ENCODE data around the gene IFI6.
A peak's percentile ranks its signal among the peaks of the same experiment; 100 is the strongest.
"Not testable (repeated sequence)": the region's sequence is repeated elsewhere in the genome, so short reads cannot be mapped to it uniquely, and the experiment has no call there.

Gene IFI6

GRCh38 chr1:27650171-27650538 lies 21.8 kb downstream of the IFI6 start:
- no peak for DNase-seq (ENCODE audit: low read depth)

- DNase-seq (ENCODE audit: low read depth) = no peak
These were observed 22.7 kb downstream of the IFI6 start for GRCh38 chr1:27649306-27649635.

- DNase-seq (ENCODE audit: low read depth) = no peak
These were observed 23.2 kb downstream of the IFI6 start for GRCh38 chr1:27648602-27649305.

- DNase-seq (ENCODE audit: low read depth) = no peak
These were observed 24.7 kb downstream of the IFI6 start for GRCh38 chr1:27647328-27647727.

- DNase-seq (ENCODE audit: low read depth) = no peak
These were observed 25.3 kb downstream of the IFI6 start for GRCh38 chr1:27646676-27647075.

- DNase-seq (ENCODE audit: low read depth) = no peak
These were observed 26.9 kb downstream of the IFI6 start for GRCh38 chr1:27645071-27645415.

GRCh38 chr1:27644369-27645070 lies 27.5 kb downstream of the IFI6 start:
- no peak for DNase-seq (ENCODE audit: low read depth)

- DNase-seq (ENCODE audit: low read depth) = peak; percentile 40
These were observed 28.2 kb downstream of the IFI6 start for GRCh38 chr1:27643600-27644368.

- not testable (repeated sequence) for DNase-seq (ENCODE audit: low read depth)
These were observed 31.5 kb downstream of the IFI6 start for GRCh38 chr1:27640514-27640913.

GRCh38 chr1:27638805-27639204 lies 33.2 kb downstream of the IFI6 start:
- no peak for DNase-seq (ENCODE audit: low read depth)

- no peak for DNase-seq (ENCODE audit: low read depth)
These were observed 33.8 kb downstream of the IFI6 start for GRCh38 chr1:27638047-27638734.

GRCh38 chr1:27635396-27636142 lies 36.4 kb downstream of the IFI6 start:
- no peak for DNase-seq (ENCODE audit: low read depth)

GRCh38 chr1:27634985-27635367 lies 37.0 kb downstream of the IFI6 start, which contains the start of gene FGR:
Gene FGR, minus strand, starts transcription at chr1:27635185. Its CDS starts 11,269 bp downstream, at chr1:27623916.
- no peak for DNase-seq (ENCODE audit: low read depth)

GRCh38 chr1:27634177-27634984 lies 37.6 kb downstream of the IFI6 start:
- peak; percentile 37 for DNase-seq (ENCODE audit: low read depth)

- no peak for DNase-seq (ENCODE audit: low read depth)
These were observed 38.3 kb downstream of the IFI6 start for GRCh38 chr1:27633640-27634176.

- no peak for DNase-seq (ENCODE audit: low read depth)
These were observed 38.7 kb downstream of the IFI6 start for GRCh38 chr1:27633298-27633610.

- peak; percentile 37 for DNase-seq (ENCODE audit: low read depth)
These were observed 39.4 kb downstream of the IFI6 start for GRCh38 chr1:27632387-27633297.

GRCh38 chr1:27630859-27631491 lies 41.0 kb downstream of the IFI6 start:
- no peak for DNase-seq (ENCODE audit: low read depth)

- no peak for DNase-seq (ENCODE audit: low read depth)
These were observed 43.3 kb downstream of the IFI6 start for GRCh38 chr1:27628712-27629111.

Measured in stimulated activated CD8-positive, alpha-beta memory T cell treated with anti-CD3 and anti-CD28 coated beads, Interleukin-12 subunit alpha, Interleukin-12 subunit beta, amount 100 ng/mL, for 4 hours (primary cell).